Cardiac fibroblast (primary cell): Measurements from ENCODE around the gene MRPS25.

Source experiments
- DNase-seq, 2 donors: peaks; one replicate each; pipeline versions ENCODE4 v3.0.0 to v3.0.0-alpha.2; 2010; ENCODE audit warnings: low read depth in 2 of 2
- H3K4me3 ChIP-seq, 2 donors: replicated peaks in 1 of 2; 1 replicate in 1 of 2; 2 replicates in 1 of 2; pipeline ENCODE4 v1.5.1; 2011; ENCODE audit warnings: low read depth in 2 of 2, low read length in 2 of 2, mild to moderate bottlenecking in 2 of 2, moderate library complexity in 1 of 2
- TF ChIP-seq, protein P1 (sequence below): IDR thresholded peaks from one replicate; pipeline ENCODE4 v1.5.1; 2011; ENCODE audit warnings: low read depth, mild to moderate bottlenecking, low read length, inconsistent platforms

The MRPS25 gene

DNA sequence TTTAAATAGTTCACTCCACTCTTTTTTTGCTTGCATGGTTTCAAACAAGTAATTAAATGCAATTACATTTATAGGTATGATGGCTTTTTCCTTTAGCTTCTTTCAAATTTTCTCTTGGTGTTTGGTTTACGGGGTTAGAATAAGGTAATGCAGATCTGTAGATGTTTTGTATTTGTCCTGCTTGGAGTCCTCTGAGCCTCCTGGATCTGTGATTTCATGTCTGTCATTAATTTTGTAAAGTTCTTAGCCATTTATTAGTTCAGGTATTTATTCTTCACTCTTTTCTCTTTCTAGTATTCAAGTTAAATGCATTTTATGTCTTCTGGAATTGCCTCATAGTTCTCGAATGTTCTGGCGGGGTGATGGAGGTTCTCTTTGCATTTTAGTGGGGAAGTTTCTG lies 1.4 kb upstream of the MRPS25 start:
- DNase-seq = no peak
- TF ChIP-seq, protein P1, sequence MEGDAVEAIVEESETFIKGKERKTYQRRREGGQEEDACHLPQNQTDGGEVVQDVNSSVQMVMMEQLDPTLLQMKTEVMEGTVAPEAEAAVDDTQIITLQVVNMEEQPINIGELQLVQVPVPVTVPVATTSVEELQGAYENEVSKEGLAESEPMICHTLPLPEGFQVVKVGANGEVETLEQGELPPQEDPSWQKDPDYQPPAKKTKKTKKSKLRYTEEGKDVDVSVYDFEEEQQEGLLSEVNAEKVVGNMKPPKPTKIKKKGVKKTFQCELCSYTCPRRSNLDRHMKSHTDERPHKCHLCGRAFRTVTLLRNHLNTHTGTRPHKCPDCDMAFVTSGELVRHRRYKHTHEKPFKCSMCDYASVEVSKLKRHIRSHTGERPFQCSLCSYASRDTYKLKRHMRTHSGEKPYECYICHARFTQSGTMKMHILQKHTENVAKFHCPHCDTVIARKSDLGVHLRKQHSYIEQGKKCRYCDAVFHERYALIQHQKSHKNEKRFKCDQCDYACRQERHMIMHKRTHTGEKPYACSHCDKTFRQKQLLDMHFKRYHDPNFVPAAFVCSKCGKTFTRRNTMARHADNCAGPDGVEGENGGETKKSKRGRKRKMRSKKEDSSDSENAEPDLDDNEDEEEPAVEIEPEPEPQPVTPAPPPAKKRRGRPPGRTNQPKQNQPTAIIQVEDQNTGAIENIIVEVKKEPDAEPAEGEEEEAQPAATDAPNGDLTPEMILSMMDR = no peak
- H3K4me3 ChIP-seq = no peak overlapping the region

GRCh38 chr3:15065550-15066007 lies 464 bp upstream of the MRPS25 start:
- DNase-seq = no peak
- TF ChIP-seq, protein P1 = no peak
- peak overlapping the region; percentile 73 to 95 for H3K4me3 ChIP-seq

DNA sequence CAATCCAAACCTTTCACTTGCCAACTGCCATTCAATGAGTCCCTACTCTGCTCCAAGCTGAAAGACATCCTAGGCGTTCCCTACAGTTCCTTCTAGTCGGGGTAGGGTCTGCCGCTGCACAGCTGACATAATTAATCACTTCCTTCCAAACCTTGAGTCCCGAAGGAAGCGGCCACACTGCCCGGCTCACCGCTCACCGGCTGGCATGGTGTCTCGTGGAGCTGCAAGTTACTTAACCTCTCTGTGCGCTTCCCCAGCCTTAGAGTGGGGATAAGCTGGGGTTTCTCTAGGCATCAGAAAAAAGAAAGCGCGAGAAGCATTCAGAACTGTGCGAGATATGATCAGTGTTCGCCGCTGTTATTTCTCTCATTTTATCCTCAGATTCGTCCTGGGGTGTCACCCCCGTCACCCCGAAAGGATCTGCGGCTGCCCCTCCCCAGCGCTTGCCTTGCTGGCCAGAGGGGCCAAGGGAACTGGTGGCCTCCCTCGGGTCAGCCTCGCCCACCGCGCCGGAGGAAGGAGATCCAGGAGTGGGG lies 748 bp downstream of the MRPS25 start:
- DNase-seq = peak; percentile 37 to 45
- TF ChIP-seq, protein P1 = no peak
- H3K4me3 ChIP-seq = peak overlapping the region; percentile 73 to 95

GRCh38 chr3:15063656-15064286 lies 1.3 kb downstream of the MRPS25 start:
- no peak for DNase-seq
- TF ChIP-seq, protein P1 = no peak
- H3K4me3 ChIP-seq = peak overlapping the region; percentile 73 to 95

GRCh38 chr3:15063238-15063637 lies 1.9 kb downstream of the MRPS25 start:
- H3K4me3 ChIP-seq = no peak overlapping the region
- DNase-seq = no peak
- TF ChIP-seq, protein P1 = no peak

DNA sequence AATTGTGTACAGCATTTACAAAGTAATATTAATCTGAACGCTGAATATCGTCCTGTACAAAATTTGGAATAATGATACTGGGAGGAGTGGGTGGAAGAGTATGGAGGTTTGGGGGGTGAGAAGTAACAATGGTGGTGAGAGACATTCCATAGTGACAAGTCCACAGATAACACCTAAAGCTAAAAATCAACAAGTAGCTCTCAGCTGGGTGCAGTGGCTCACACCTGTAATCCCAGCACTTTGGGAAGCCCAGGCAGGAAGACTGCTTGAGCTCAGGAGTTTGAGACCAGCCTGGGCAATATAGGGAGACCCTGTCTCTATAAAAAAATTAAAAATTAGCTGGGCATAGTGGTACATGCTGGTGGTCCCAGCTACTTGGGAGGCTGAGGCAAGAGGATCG lies 5.1 kb downstream of the MRPS25 start:
- no peak overlapping the region for H3K4me3 ChIP-seq
- no peak for DNase-seq
- TF ChIP-seq, protein P1 = no peak
